ENCODE data around the gene ADPRHL1. TPM values are rescaled to one million over a fixed set of nuclear protein-coding genes. Genes with fewer than 3 reads are reported as not detected.
"Not testable (repeated sequence)": the region's sequence is repeated elsewhere in the genome, so short reads cannot be mapped to it uniquely, and the experiment has no call there.

The ADPRHL1 gene
- total RNA-seq, 2 donors from 2014 or later = 0.40 to 0.69 TPM

DNA sequence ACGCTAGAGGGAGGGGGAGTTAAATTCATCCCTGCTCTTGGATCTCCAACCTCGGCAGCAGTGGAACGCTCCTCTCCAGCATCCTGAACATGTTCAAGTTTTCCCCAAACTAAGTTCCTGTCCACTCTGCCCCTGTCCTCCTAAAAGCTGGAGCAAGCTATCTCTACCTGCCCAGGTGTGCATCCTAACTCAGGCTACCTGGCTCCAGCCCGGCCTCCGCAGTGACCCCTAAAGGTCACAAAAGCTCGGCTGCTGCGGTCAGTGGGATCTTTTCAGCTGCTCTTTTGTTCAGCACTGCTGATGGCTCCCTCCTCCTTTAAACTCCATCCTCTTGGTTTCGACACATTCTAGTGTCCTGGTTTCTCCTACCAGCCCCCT lies 35.9 kb upstream of the ADPRHL1 start:
- Mint-ChIP-seq H3K36me3 (ENCODE audit: low read depth) (peaks cover 15% of the 10 kb centered on the region), H3K4me1 (peaks cover 36% of the 10 kb centered on the region), H3K27me3 (no peaks in the 10 kb centered on the region), H3K9me3 (no peaks in the 10 kb centered on the region), H3K27ac (peak overlapping the region; percentile 87), H3K4me3 (peak overlapping the region; percentile 93)
- ATAC-seq (replicated peaks) = no peak

DNA sequence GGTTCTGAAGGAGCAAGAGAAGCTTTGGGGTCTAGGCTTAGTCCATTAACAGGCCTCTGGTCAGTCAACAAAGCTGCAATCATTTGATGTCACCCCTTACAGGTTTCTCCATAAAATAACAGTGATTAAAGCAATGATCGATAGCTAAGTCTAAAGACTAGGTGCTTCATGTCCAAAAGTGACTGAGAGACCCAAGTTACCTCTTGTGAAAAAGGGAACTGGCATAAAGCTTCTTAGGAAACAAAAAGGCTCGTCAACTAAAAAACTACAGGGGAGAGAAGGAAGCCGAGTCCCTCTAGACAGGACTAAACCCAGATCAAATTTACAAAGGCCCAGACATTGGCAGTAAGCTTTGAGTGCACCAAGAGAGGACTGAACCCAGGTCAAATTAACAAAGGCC lies 35.0 kb upstream of the ADPRHL1 start:
- Mint-ChIP-seq H3K9me3 (no peaks in the 10 kb centered on the region), H3K27ac (no peak overlapping the region), H3K36me3 (ENCODE audit: low read depth) (peaks cover 18% of the 10 kb centered on the region), H3K4me1 (peaks cover 30% of the 10 kb centered on the region), H3K4me3 (peak overlapping the region; percentile 93), H3K27me3 (no peaks in the 10 kb centered on the region)
- ATAC-seq (replicated peaks) = no peak

GRCh38 chr13:113486698-113487097 lies 33.4 kb upstream of the ADPRHL1 start:
- ATAC-seq (replicated peaks) = no peak
- no peaks in the 10 kb centered on the region for H3K9me3 Mint-ChIP-seq
- H3K4me3 Mint-ChIP-seq = no peak overlapping the region

DNA sequence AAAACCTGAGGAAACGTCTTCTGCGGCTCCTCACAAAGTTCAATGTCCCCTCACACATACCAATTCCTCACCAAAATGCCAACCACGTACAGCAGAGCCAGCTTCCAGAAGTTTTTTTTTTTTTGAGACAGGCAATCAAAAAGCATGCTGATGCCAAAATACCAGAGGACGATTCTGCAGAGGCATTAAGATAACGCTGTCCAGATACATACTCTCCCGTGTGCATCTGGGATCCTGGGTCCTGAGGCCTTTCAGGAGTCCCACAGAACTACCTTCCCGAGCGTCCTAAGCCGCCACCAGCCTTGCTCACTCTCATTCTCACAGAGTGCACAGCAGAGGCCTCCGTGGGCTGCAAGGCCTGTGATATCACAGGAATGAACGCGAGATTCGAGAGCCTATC lies 32.3 kb upstream of the ADPRHL1 start:
- Mint-ChIP-seq H3K9me3 (no peaks in the 10 kb centered on the region), H3K27ac (no peak overlapping the region), H3K27me3 (no peaks in the 10 kb centered on the region), H3K36me3 (ENCODE audit: low read depth) (peaks cover 36% of the 10 kb centered on the region), H3K4me1 (peaks cover 28% of the 10 kb centered on the region), H3K4me3 (no peak overlapping the region)
- no peak for ATAC-seq (replicated peaks)

More at GRCh38 chr13:113486698-113487097, 33.4 kb upstream of the ADPRHL1 start:
- H3K27me3 Mint-ChIP-seq = no peaks in the 10 kb centered on the region
- peaks cover 28% of the 10 kb centered on the region for H3K4me1 Mint-ChIP-seq
- H3K27ac Mint-ChIP-seq = no peak overlapping the region
- peaks cover 32% of the 10 kb centered on the region for H3K36me3 Mint-ChIP-seq (ENCODE audit: low read depth)

DNA sequence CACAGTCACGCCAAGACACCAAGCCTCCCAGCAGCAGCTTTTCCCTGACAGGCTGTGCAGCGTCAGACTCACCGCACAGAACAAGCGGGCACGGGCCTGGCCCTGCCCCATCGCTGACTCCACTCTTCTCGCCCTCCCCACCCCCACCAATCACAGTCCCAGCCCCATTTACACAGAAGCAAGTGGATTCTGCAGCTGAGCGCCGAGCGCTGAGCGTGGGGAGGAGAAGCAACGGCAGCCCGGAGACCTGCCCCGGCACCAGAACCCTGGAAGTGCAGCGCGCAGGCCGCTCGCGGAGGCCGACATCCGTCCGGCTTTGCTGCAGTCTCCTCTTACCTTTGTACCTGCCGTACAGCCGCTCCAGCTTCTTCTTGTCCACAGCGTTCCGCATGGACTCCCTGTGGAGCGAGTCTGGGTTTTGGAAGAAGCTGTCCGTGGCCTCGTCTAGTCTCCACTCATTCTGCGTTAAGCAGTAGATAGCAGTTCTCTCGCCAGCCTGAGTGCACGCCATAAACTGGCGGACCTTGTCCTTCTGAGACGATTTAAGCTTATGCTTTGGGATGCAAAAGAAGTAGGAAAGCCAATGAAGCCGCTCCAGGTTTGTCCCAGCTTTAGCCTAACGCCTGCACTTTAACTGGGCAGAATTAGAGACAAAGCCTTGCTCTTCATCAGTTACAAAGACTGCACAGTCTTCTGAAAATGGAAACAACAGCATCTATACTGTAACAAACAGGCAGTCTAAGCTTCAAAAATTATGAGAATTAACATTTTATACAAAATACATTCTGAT lies 30.4 kb upstream of the ADPRHL1 start:
- Mint-ChIP-seq H3K9me3 (no peaks in the 10 kb centered on the region), H3K4me1 (peaks cover 15% of the 10 kb centered on the region), H3K36me3 (ENCODE audit: low read depth) (peaks cover 47% of the 10 kb centered on the region), H3K27me3 (no peaks in the 10 kb centered on the region), H3K4me3 (no peak overlapping the region), H3K27ac (peak overlapping the region; percentile 50)
- ATAC-seq (replicated peaks) = no peak

GRCh38 chr13:113483081-113483480 lies 29.8 kb upstream of the ADPRHL1 start:
- Mint-ChIP-seq H3K4me1 (peaks cover 9% of the 10 kb centered on the region), H3K36me3 (ENCODE audit: low read depth) (peaks cover 53% of the 10 kb centered on the region), H3K9me3 (no peaks in the 10 kb centered on the region), H3K27ac (no peak overlapping the region), H3K4me3 (no peak overlapping the region), H3K27me3 (no peaks in the 10 kb centered on the region)
- no peak for ATAC-seq (replicated peaks)

- no peak for ATAC-seq (replicated peaks)
These were observed 25.9 kb upstream of the ADPRHL1 start for GRCh38 chr13:113479179-113479578.

DNA sequence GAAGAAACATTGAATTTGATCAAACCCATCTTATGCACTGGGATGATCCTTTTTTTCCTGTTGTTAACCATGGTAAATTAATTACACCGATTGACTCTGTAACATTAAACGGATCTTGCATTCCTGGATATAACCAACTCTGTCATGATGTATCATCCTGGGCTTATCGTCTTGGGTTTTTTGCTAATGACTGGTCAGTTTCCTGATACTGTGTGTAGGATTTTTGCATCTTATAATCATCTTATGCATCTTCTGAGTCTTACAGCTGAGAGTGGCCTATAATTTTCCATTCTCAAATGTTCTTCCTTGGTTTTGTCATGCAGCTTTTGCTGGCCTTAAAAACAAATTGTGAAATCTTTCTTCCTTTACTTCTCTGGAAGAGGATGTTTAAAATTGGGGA lies 24.4 kb upstream of the ADPRHL1 start:
- no peaks in the 10 kb centered on the region for H3K27me3 Mint-ChIP-seq
- no peaks in the 10 kb centered on the region for H3K4me1 Mint-ChIP-seq
- H3K27ac Mint-ChIP-seq = no peak overlapping the region
- ATAC-seq (replicated peaks) = no peak
- peaks cover 84% of the 10 kb centered on the region for H3K36me3 Mint-ChIP-seq (ENCODE audit: low read depth)
- H3K9me3 Mint-ChIP-seq = no peaks in the 10 kb centered on the region
- no peak overlapping the region for H3K4me3 Mint-ChIP-seq

More at GRCh38 chr13:113479179-113479578, 25.9 kb upstream of the ADPRHL1 start:
- H3K36me3 Mint-ChIP-seq (ENCODE audit: low read depth) = peaks cover 90% of the 10 kb centered on the region
- H3K9me3 Mint-ChIP-seq = no peaks in the 10 kb centered on the region
- H3K27ac Mint-ChIP-seq = no peak overlapping the region
- no peaks in the 10 kb centered on the region for H3K27me3 Mint-ChIP-seq
- peaks cover 4% of the 10 kb centered on the region for H3K4me1 Mint-ChIP-seq
- H3K4me3 Mint-ChIP-seq = no peak overlapping the region

DNA sequence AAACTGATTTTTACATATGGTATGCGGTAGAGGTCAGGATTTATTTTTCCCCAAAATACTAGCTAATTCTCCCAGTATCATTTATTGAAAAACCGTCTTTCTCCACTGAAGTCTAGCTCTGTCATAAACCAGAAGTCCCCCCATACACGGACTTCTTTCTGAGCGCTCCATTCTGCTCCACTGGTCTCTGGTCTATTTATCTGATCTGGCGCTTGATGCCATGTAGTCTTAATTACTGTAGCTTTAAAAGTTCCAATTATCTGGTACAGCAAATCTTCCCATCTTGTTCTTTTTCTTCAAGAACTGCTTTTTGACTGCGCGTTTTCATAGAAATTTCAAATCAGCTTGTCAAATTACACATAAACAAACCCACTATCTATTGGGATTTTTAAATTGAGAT lies 23.5 kb upstream of the ADPRHL1 start:
- H3K27ac Mint-ChIP-seq = no peak overlapping the region
- H3K4me3 Mint-ChIP-seq = no peak overlapping the region
- peaks cover 75% of the 10 kb centered on the region for H3K36me3 Mint-ChIP-seq (ENCODE audit: low read depth)
- no peaks in the 10 kb centered on the region for H3K27me3 Mint-ChIP-seq
- no peaks in the 10 kb centered on the region for H3K9me3 Mint-ChIP-seq
- ATAC-seq (replicated peaks) = no peak
- no peaks in the 10 kb centered on the region for H3K4me1 Mint-ChIP-seq

DNA sequence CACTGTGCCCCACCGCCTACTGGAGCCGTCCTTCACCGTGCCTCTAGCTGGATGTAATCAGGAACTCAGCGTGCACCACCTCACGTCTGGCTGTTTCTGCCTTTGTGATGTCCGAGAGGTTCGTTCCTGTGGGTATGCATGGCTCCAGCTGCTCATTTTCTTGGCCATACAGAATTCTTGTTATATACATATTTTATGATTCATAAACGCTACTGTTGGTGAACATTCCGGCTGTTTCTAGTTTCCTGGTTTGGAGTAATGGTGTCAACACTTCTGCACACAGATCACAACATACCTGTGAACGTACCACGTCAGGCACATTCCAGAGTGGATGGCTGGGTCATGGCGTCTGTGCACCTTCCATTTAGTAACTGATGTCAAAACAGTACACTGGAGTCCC lies 22.6 kb upstream of the ADPRHL1 start:
- Mint-ChIP-seq H3K36me3 (ENCODE audit: low read depth) (peaks cover 78% of the 10 kb centered on the region), H3K27ac (no peak overlapping the region), H3K9me3 (no peaks in the 10 kb centered on the region), H3K27me3 (no peaks in the 10 kb centered on the region), H3K4me1 (no peaks in the 10 kb centered on the region), H3K4me3 (no peak overlapping the region)
- ATAC-seq (replicated peaks) = no peak

GRCh38 chr13:113475280-113475679 lies 22.0 kb upstream of the ADPRHL1 start:
- Mint-ChIP-seq H3K27me3 (no peaks in the 10 kb centered on the region), H3K36me3 (ENCODE audit: low read depth) (peaks cover 73% of the 10 kb centered on the region), H3K9me3 (no peaks in the 10 kb centered on the region), H3K4me3 (no peak overlapping the region), H3K27ac (no peak overlapping the region), H3K4me1 (no peaks in the 10 kb centered on the region)
- no peak for ATAC-seq (replicated peaks)

DNA sequence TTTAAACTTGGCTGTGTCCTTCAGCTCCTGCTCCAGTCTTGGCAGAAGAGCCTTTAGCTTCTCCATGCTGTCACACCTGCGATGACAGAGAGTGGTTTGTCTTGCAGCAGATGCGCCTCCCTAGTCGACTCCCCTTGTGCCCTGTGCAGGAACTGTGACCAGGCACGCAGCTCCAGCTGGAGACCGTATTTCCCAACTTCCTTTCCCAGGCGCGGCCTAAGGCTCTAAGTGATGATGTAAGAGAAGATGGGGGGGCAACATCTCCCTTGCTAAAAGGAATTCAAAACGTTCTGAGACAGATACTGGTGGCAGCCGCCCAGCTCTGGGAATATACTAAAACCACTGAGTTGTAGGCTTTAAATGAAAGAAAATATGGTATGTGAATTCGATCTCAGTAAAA lies 20.9 kb upstream of the ADPRHL1 start:
- Mint-ChIP-seq H3K27me3 (no peaks in the 10 kb centered on the region), H3K27ac (no peak overlapping the region), H3K9me3 (no peaks in the 10 kb centered on the region), H3K4me1 (no peaks in the 10 kb centered on the region), H3K36me3 (ENCODE audit: low read depth) (peaks cover 62% of the 10 kb centered on the region), H3K4me3 (no peak overlapping the region)
- no peak for ATAC-seq (replicated peaks)

- H3K36me3 Mint-ChIP-seq (ENCODE audit: low read depth) = peaks cover 50% of the 10 kb centered on the region
- ATAC-seq (replicated peaks) = no peak
- H3K27ac Mint-ChIP-seq = no peak overlapping the region
- H3K4me3 Mint-ChIP-seq = no peak overlapping the region
- no peaks in the 10 kb centered on the region for H3K4me1 Mint-ChIP-seq
- H3K27me3 Mint-ChIP-seq = no peaks in the 10 kb centered on the region
- no peaks in the 10 kb centered on the region for H3K9me3 Mint-ChIP-seq
These were observed 19.2 kb upstream of the ADPRHL1 start for GRCh38 chr13:113472355-113473025.

DNA sequence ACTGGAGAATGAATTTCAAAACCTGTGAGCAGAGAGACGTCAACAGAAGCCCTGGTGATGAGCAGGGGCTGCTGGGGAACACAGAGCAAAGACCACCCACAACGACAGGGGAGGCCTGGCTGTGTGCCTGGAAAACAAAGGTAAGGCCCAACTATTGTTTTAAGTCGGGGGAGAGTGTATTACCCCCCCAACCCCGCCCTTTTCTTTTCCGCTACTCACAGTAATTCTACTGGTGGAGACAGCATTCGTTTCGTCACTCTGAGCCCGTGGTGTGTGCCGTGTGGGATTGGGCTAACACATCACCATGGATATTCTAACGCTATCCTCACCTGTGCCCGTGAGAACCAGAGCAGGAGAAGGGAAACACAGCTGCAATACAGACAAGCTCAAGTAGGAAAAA lies 18.6 kb upstream of the ADPRHL1 start:
- no peaks in the 10 kb centered on the region for H3K4me1 Mint-ChIP-seq
- peaks cover 50% of the 10 kb centered on the region for H3K36me3 Mint-ChIP-seq (ENCODE audit: low read depth)
- no peak overlapping the region for H3K4me3 Mint-ChIP-seq
- no peak overlapping the region for H3K27ac Mint-ChIP-seq
- H3K27me3 Mint-ChIP-seq = no peaks in the 10 kb centered on the region
- H3K9me3 Mint-ChIP-seq = no peaks in the 10 kb centered on the region
- no peak for ATAC-seq (replicated peaks)

DNA sequence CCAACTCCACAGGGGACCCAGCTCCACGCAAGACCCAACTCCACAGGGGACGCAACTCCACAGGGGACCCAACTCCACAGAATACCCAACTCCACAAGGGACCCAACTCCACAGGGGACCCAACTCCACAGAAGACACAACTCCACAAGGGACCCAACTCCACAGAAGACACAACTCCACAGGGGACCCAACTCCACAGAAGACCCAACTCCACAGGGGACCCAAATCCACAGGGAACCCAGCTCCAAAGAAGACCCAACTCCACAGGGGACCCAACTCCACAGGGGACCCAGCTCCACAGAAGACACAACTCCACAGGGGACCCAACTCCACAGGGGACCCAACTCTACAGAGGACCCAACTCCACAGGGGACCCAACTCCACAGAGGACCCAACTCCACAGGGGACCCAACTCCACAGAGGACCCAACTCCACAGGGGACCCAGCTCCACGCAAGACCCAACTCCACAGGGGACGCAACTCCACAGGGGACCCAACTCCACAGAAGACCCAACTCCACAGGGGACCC lies 17.4 kb upstream of the ADPRHL1 start:
- not testable (repeated sequence) for H3K4me3 Mint-ChIP-seq; H3K9me3 Mint-ChIP-seq; H3K27me3 Mint-ChIP-seq; H3K4me1 Mint-ChIP-seq; ATAC-seq (replicated peaks)
- Mint-ChIP-seq H3K27ac (peak overlapping the region; percentile 41), H3K36me3 (ENCODE audit: low read depth) (peaks cover 46% of the 10 kb centered on the region)

Measured in activated T-helper 17 cell treated with anti-CD3 and anti-CD28 coated beads, Interleukin-2, amount 50 U/mL, for 72 hours (primary cell).